ENCODE measurements around the gene PDZD7.

The PDZD7 gene

GRCh38 chr10:101011517-101012423 lies 19.2 kb downstream of the PDZD7 start:
- peak; percentile 60 for DNase-seq

GRCh38 chr10:101010329-101010728 lies 20.6 kb downstream of the PDZD7 start:
- DNase-seq, result no peak
- in situ Hi-C loops (cut with HindIII; ENCODE audit: low pct_ligation_motif_present, low pct_unique_long_range_greater_than_20kb, low sequenced_read_pairs), result no loop called here

More at GRCh38 chr10:101011517-101012423, 19.2 kb downstream of the PDZD7 start:
- in situ Hi-C loops (cut with HindIII; ENCODE audit: low pct_ligation_motif_present, low pct_unique_long_range_greater_than_20kb, low sequenced_read_pairs), result no loop called here

- no peak for DNase-seq
- in situ Hi-C loops (cut with HindIII; ENCODE audit: low pct_ligation_motif_present, low pct_unique_long_range_greater_than_20kb, low sequenced_read_pairs), result no loop called here
These were observed 22.0 kb downstream of the PDZD7 start for GRCh38 chr10:101008823-101009423.

- no peak for DNase-seq
- in situ Hi-C loops (cut with HindIII; ENCODE audit: low pct_ligation_motif_present, low pct_unique_long_range_greater_than_20kb, low sequenced_read_pairs), result no loop called here
These were observed 22.8 kb downstream of the PDZD7 start for GRCh38 chr10:101007915-101008822.

GRCh38 chr10:101007099-101007711 lies 23.7 kb downstream of the PDZD7 start:
- in situ Hi-C loops (cut with HindIII; ENCODE audit: low pct_ligation_motif_present, low pct_unique_long_range_greater_than_20kb, low sequenced_read_pairs), result no loop called here
- no peak for DNase-seq

GRCh38 chr10:101006593-101007098 lies 24.3 kb downstream of the PDZD7 start:
- DNase-seq, result no peak
- in situ Hi-C loops (cut with HindIII; ENCODE audit: low pct_ligation_motif_present, low pct_unique_long_range_greater_than_20kb, low sequenced_read_pairs), result no loop called here

- in situ Hi-C loops (cut with HindIII; ENCODE audit: low pct_ligation_motif_present, low pct_unique_long_range_greater_than_20kb, low sequenced_read_pairs), result no loop called here
- DNase-seq, result no peak
These were observed 24.9 kb downstream of the PDZD7 start for GRCh38 chr10:101005869-101006567.

- in situ Hi-C loops (cut with HindIII; ENCODE audit: low pct_ligation_motif_present, low pct_unique_long_range_greater_than_20kb, low sequenced_read_pairs), result no loop called here
- no peak for DNase-seq
These were observed 25.6 kb downstream of the PDZD7 start for GRCh38 chr10:101005361-101005760.

GRCh38 chr10:101003639-101004206 lies 27.2 kb downstream of the PDZD7 start:
- in situ Hi-C loops (cut with HindIII; ENCODE audit: low pct_ligation_motif_present, low pct_unique_long_range_greater_than_20kb, low sequenced_read_pairs), result no loop called here
- no peak for DNase-seq

- DNase-seq, result no peak
- in situ Hi-C loops (cut with HindIII; ENCODE audit: low pct_ligation_motif_present, low pct_unique_long_range_greater_than_20kb, low sequenced_read_pairs), result no loop called here
These were observed 28.5 kb downstream of the PDZD7 start for GRCh38 chr10:101002456-101002855.

- no peak for DNase-seq
- in situ Hi-C loops (cut with HindIII; ENCODE audit: low pct_ligation_motif_present, low pct_unique_long_range_greater_than_20kb, low sequenced_read_pairs), result no loop called here
These were observed 29.3 kb downstream of the PDZD7 start for GRCh38 chr10:101001659-101002035.

- DNase-seq, result peak; percentile 83
- in situ Hi-C loops (cut with HindIII; ENCODE audit: low pct_ligation_motif_present, low pct_unique_long_range_greater_than_20kb, low sequenced_read_pairs), result no loop called here
These were observed 29.8 kb downstream of the PDZD7 start for GRCh38 chr10:101000915-101001658.

GRCh38 chr10:101000127-101000914 lies 30.6 kb downstream of the PDZD7 start:
- DNase-seq, result peak; percentile 50
- in situ Hi-C loops (cut with HindIII; ENCODE audit: low pct_ligation_motif_present, low pct_unique_long_range_greater_than_20kb, low sequenced_read_pairs), result no loop called here

GRCh38 chr10:100999742-101000126 lies 31.2 kb downstream of the PDZD7 start, which contains the start of gene LZTS2:
Gene LZTS2, plus strand, starts transcription at chr10:100999808. Its CDS starts 2,731 bp downstream, at chr10:101002539.
- in situ Hi-C loops (cut with HindIII; ENCODE audit: low pct_ligation_motif_present, low pct_unique_long_range_greater_than_20kb, low sequenced_read_pairs), result no loop called here
- no peak for DNase-seq

- peak; percentile 79 for DNase-seq
- in situ Hi-C loops (cut with HindIII; ENCODE audit: low pct_ligation_motif_present, low pct_unique_long_range_greater_than_20kb, low sequenced_read_pairs), result no loop called here
These were observed 31.8 kb downstream of the PDZD7 start for GRCh38 chr10:100998991-100999741.

Measured in ACHN (cell line).